Measurements from ENCODE around the gene TMEM154.

TMEM154 gene

DNA sequence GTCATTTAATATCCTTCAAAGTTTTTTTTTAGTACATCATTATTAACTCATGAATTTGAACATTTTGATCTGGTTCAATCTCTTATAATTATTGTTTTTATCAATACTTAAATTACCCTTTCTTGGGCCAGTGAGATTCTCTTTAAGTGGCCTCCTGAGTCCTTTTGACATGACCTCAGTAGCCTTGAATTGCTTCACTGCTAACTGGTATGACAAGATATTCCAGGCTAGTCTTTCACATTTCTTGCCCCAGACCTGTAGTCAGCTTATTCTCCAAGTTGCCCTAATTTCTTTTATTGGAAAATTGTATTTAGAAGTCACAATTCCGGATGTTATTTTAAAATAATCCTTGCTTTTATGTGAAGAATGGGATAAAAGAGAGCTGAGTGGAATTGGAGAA lies 108.5 kb downstream of the TMEM154 start:
- H3K4me1 ChIP-seq (ENCODE audit: control insufficient read depth in 2 of 2, insufficient read depth in 2 of 2, low read length in 2 of 2): peaks cover 4 to 5% of the 10 kb centered on the region in 2 donors
- no peak overlapping the region for H3K4me3 ChIP-seq (ENCODE audit: low read length in 2 of 2)
- no peaks in the 10 kb centered on the region for H3K9me3 ChIP-seq (ENCODE audit: control insufficient read depth in 2 of 2, low read length in 2 of 2)
- no peaks in the 10 kb centered on the region for H3K27me3 ChIP-seq (ENCODE audit: control insufficient read depth in 2 of 2, insufficient read depth in 2 of 2, low read length in 2 of 2)
- H3K27ac ChIP-seq (ENCODE audit: low read depth in 2 of 2, low read length in 2 of 2): no peak overlapping the region
- no peaks in the 10 kb centered on the region for H3K36me3 ChIP-seq (ENCODE audit: control insufficient read depth in 2 of 2, insufficient read depth in 2 of 2, low read length in 2 of 2)
- H3K9ac ChIP-seq (ENCODE audit: low read depth in 1 of 2, low read length in 2 of 2): no peak overlapping the region
